Limb (tissue), 2 donors: ENCODE measurements around the gene RNF26.

Experiments
- DNase-seq, 2 donors: peaks; one replicate each; pipeline ENCODE4 v3.0.0-alpha.2; 2016; ENCODE audit errors: extremely low spot score in 2 of 2

RNF26 gene

GRCh38 chr11:119384332-119384731, 50.0 kb downstream of the RNF26 start:
- no peak for DNase-seq
